Brain microvascular endothelial cell (primary cell): ENCODE data around the gene YTHDF1.
"Not testable (repeated sequence)": the region's sequence is repeated elsewhere in the genome, so short reads cannot be mapped to it uniquely, and the experiment has no call there.

Source experiments
- DNase-seq: peaks from one replicate; pipeline ENCODE4 v3.0.0-alpha.2; 2020
- H3K27ac ChIP-seq: fragments of 250-450 bp; sonication (Bioruptor Pico); 2 replicates; pipeline ENCODE4 v1.5.1; 2020; ENCODE audit warnings: mild to moderate bottlenecking, moderate library complexity
- H3K27me3 ChIP-seq: fragments of 250-450 bp; sonication (Bioruptor Pico); replicated peaks from 2 replicates; pipeline ENCODE4 v1.5.1; 2020; ENCODE audit warnings: mild to moderate bottlenecking
- H3K36me3 ChIP-seq: fragments of 250-450 bp; sonication (Bioruptor Pico); replicated peaks from 2 replicates; pipeline ENCODE4 v1.5.1; 2020; ENCODE audit warnings: mild to moderate bottlenecking
- H3K4me3 ChIP-seq: 2 replicates; pipeline ENCODE4 v1.5.1; 2011; ENCODE audit warnings: low read depth, mild to moderate bottlenecking, control low read depth, low read length, moderate library complexity
- in situ Hi-C: cut with HindIII; loops from 2 replicates; pipeline ENCODE4 v1.10.0; 2017; ENCODE audit warnings: low sequenced_read_pairs, low pct_ligation_motif_present
- TF ChIP-seq, protein P1 (sequence below): IDR thresholded peaks from 2 replicates; pipeline ENCODE4 v1.5.1; 2011; ENCODE audit warnings: low read depth, mild to moderate bottlenecking, moderate library complexity, low read length, control low read depth, inconsistent platforms; ENCODE audit errors: missing control alignments

Gene YTHDF1

DNA sequence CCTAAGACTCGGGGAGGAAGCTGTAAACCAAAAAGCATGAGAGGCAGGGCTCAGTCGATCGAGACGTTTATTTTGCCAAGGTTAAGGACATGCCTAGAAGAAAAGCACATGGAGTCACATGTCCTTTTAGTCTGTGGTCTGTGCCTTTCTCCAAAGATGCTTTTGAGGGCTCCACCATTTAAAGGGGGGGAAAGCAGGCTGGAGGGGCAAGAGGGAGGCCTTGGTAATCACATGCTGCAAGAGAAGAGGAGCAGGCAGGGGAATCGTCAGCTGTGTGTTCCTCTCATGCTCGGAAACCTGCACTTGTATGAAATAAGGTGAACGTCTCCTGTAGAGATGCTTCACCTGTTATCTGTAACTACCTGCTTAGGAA is 9.1 kb upstream of the YTHDF1 start:
- TF ChIP-seq, protein P1, sequence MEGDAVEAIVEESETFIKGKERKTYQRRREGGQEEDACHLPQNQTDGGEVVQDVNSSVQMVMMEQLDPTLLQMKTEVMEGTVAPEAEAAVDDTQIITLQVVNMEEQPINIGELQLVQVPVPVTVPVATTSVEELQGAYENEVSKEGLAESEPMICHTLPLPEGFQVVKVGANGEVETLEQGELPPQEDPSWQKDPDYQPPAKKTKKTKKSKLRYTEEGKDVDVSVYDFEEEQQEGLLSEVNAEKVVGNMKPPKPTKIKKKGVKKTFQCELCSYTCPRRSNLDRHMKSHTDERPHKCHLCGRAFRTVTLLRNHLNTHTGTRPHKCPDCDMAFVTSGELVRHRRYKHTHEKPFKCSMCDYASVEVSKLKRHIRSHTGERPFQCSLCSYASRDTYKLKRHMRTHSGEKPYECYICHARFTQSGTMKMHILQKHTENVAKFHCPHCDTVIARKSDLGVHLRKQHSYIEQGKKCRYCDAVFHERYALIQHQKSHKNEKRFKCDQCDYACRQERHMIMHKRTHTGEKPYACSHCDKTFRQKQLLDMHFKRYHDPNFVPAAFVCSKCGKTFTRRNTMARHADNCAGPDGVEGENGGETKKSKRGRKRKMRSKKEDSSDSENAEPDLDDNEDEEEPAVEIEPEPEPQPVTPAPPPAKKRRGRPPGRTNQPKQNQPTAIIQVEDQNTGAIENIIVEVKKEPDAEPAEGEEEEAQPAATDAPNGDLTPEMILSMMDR: no peak
- peaks cover 3% of the 10 kb centered on the region for H3K27me3 ChIP-seq
- no peak for DNase-seq
- no peak overlapping the region for H3K4me3 ChIP-seq
- in situ Hi-C loops: no loop called here
- no peaks in the 10 kb centered on the region for H3K36me3 ChIP-seq
- no peak overlapping the region for H3K27ac ChIP-seq

DNA sequence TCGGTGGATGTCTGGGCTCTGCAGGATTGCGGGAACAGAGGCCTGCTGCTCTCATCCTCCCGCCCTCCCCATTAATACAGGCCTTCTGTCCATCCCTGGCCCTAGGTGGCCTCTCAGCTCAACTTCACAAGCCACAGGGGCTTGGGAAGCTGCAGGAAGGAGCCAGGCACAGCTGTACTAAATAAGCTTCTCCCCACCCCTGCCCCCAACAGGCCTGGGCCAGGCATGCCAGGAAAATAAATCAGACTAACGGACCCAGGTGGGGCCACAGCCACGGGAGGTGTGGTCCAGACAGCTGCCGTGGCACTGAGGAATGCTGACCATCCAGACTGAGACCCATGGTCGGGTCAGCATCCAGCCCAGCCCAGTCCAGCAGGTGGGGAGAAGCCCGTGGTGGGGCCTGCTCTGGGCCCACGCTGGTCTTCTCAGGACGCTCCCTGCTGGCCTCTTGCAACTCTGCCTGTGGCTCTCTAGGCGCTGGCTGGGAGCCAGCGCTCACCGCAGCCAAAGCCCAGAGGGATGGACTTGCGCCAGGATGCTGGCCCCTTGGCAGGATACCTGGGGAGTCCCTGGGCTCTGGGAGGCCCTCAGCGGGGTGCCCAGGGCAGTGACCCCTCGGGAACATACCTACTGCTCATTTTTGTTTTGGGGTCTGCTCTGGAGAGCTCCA is 8.6 kb upstream of the YTHDF1 start:
- TF ChIP-seq, protein P1: peak; percentile 56
- no peak overlapping the region for H3K27ac ChIP-seq
- in situ Hi-C loops: no loop called here
- peak; percentile 27 for DNase-seq
- H3K4me3 ChIP-seq: no peak overlapping the region
- peaks cover 3% of the 10 kb centered on the region for H3K27me3 ChIP-seq
- H3K36me3 ChIP-seq: no peaks in the 10 kb centered on the region

DNA sequence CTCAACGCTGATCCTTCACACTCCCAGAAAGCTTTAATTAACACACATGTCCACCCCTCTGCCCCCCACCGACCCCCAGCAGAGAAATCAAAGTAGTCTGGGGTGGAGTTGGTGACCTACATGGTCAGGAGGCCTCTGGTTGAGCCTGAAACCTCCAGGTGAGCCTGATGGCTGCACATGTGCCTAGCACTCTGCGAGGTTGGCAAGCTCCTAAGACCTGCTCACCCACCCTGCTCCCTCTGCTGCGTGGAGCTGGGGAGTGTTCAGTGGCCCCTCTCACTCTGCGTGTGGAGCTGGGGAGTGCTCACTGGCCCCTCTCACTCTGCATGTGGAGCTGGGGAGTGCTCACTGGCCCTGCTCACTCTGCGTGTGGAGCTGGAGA is 7.9 kb upstream of the YTHDF1 start:
- Histone ChIP-seq H3K27me3 (peaks cover 3% of the 10 kb centered on the region), H3K27ac (no peak overlapping the region), H3K36me3 (no peaks in the 10 kb centered on the region), H3K4me3 (no peak overlapping the region)
- in situ Hi-C loops: no loop called here
- TF ChIP-seq, protein P1: no peak
- no peak for DNase-seq

DNA sequence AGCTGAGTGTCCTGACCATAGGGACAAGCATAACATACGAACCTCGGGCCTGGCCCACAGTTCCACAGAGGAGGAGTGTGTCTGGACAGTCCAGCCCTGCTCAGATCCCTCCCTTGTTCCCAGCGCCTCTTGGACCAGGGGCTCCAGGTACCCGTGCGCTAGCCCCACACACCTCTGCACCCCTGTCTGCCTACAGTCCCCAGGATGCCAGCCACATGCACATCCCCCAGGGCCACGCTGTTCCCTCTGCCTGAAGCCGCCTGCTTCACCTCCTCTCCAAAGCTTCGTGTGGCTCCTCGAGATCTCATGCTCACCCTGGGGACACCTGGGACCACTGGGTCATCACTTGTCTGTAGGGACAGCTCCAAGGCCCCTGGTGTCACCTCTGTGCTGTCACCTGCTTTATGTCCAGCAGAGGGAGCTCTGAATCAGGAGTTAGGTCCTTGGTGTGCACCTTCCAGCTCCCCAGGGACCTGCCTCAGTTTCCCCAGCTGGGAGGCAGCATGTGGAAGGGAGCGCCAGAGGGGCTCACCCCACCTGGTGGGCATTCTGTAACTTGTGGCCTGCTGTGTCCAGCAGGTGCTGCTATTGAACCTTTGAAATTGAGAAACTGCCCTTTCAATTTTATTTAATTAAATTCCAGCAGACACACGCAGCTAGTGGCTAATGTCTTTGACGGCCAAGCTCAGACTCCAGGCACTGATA is 7.3 kb upstream of the YTHDF1 start:
- DNase-seq: no peak
- Histone ChIP-seq H3K27ac (no peak overlapping the region), H3K36me3 (no peaks in the 10 kb centered on the region), H3K4me3 (no peak overlapping the region), H3K27me3 (peaks cover 3% of the 10 kb centered on the region)
- TF ChIP-seq, protein P1: peak; percentile 88
- in situ Hi-C loops: no loop called here

DNA sequence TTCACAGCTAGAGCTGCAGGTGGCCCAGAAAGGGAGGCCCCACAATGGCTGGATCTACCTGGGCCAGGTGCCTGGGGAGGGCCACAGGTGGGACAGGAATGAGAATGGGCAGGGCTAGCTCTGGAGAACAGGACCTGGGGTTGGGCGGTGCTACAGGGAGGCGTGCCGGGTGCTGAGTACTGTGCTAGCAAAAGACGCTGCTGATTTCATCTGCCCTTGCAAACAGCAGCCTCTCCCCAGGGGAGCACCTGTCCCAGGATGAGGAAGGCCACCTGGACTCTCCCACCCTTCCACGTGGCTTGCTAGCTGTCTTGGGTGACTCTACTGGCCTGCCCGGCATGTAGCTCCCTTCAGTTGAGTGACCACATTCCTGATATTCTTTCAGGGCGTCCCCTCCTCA is 6.6 kb upstream of the YTHDF1 start:
- Histone ChIP-seq H3K27ac (no peak overlapping the region), H3K36me3 (no peaks in the 10 kb centered on the region), H3K4me3 (no peak overlapping the region), H3K27me3 (peaks cover 3% of the 10 kb centered on the region)
- TF ChIP-seq, protein P1: no peak
- no peak for DNase-seq
- in situ Hi-C loops: no loop called here

DNA sequence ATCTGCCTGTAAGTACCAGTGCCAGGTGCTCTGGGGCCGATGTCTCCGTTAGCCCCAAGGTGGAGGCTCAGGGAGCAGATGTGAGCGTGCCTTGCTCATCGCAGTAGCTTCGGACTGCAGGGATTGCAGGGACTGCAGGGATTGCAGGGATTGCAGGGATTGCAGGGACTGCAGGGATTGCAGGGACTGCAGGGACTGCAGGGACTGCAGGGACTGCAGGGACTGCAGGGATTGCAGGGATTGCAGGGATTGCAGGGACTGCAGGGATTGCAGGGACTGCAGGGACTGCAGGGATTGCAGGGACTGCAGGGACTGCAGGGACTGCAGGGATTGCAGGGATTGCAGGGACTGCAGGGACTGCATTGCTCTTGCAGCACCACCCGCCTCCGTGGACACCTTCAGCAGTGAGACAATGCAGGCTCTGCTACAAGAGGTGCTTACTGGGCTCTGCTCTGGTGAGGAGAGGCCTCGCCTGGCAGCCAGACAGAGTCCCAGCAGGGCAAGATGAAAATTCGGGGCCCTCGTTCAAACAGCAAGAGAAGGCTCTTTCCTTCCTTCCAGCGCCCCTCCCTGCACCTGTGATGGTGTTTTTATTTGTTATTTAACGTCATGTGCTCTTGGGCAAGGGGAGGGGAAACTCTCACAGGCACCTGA is 5.6 kb upstream of the YTHDF1 start:
- H3K27me3 ChIP-seq, H3K36me3 ChIP-seq, H3K4me3 ChIP-seq, DNase-seq, H3K27ac ChIP-seq, in situ Hi-C loops: not testable (repeated sequence)
